Measurements from ENCODE around the gene ACVR1.

Gene ACVR1

GRCh38 chr2:157699009-157699408 is 177.1 kb downstream of the ACVR1 start:
- ATAC-seq = no peak
- TF ChIP-seq BACH2 (CRISPR knock-in tag; IDR thresholded peaks at IDR 0.05; ENCODE audit: borderline replicate concordance) = no peak
- TF ChIP-seq TSHZ2 (CRISPR knock-in tag; IDR thresholded peaks at IDR 0.05) = no peak
- TF ChIP-seq OSR1 (CRISPR knock-in tag; IDR thresholded peaks at IDR 0.05) = no peak
- TF ChIP-seq ZFP30 (CRISPR knock-in tag; IDR thresholded peaks at IDR 0.05) = no peak
- TF ChIP-seq RARB (CRISPR knock-in tag; IDR thresholded peaks at IDR 0.05) = no peak
- TF ChIP-seq TOX (CRISPR knock-in tag; IDR thresholded peaks at IDR 0.05; ENCODE audit: borderline replicate concordance) = no peak
- TF ChIP-seq PATZ1 (CRISPR knock-in tag; IDR thresholded peaks at IDR 0.05; ENCODE audit: borderline replicate concordance) = no peak
- no peak for TF ChIP-seq CSRNP3 (CRISPR knock-in tag; IDR thresholded peaks at IDR 0.05)
- no peak for TF ChIP-seq CREB5 (CRISPR knock-in tag; IDR thresholded peaks at IDR 0.05; ENCODE audit: low read depth)
- TF ChIP-seq ZNF565 (CRISPR knock-in tag; conservative IDR thresholded peaks at IDR 0.05; ENCODE audit: low read depth) = no peak
- no peak for TF ChIP-seq SNAI2 (CRISPR knock-in tag; IDR thresholded peaks at IDR 0.05)
- TF ChIP-seq ZNF8 (CRISPR knock-in tag; IDR thresholded peaks at IDR 0.05) = no peak
- no peak for TF ChIP-seq CSDC2 (CRISPR knock-in tag; IDR thresholded peaks at IDR 0.05)
- no peak for TF ChIP-seq PPARA (CRISPR knock-in tag; IDR thresholded peaks at IDR 0.05; ENCODE audit: borderline replicate concordance)
- no peak for TF ChIP-seq ZFP3 (CRISPR knock-in tag; IDR thresholded peaks at IDR 0.05)
- TF ChIP-seq ZNF70 (CRISPR knock-in tag; IDR thresholded peaks at IDR 0.05) = no peak
- TF ChIP-seq TCF4 (CRISPR knock-in tag; IDR thresholded peaks at IDR 0.05; ENCODE audit: borderline replicate concordance) = no peak
- TF ChIP-seq POU6F1 (CRISPR knock-in tag; IDR thresholded peaks at IDR 0.05; ENCODE audit: borderline replicate concordance, low read depth) = no peak
- TF ChIP-seq GLIS3 (CRISPR knock-in tag; IDR thresholded peaks at IDR 0.05) = no peak
- TF ChIP-seq ZC3H10 (CRISPR knock-in tag; IDR thresholded peaks at IDR 0.05) = no peak

GRCh38 chr2:157698430-157698829 is 177.7 kb downstream of the ACVR1 start:
- no peak for TF ChIP-seq SNAI2 (CRISPR knock-in tag; IDR thresholded peaks at IDR 0.05)
- no peak for TF ChIP-seq BACH2 (CRISPR knock-in tag; IDR thresholded peaks at IDR 0.05; ENCODE audit: borderline replicate concordance)
- no peak for TF ChIP-seq POU6F1 (CRISPR knock-in tag; IDR thresholded peaks at IDR 0.05; ENCODE audit: borderline replicate concordance, low read depth)
- no peak for ATAC-seq

- TF ChIP-seq ISL1 (CRISPR knock-in tag; IDR thresholded peaks at IDR 0.05) = no peak
- TF ChIP-seq ZNF70 (CRISPR knock-in tag; IDR thresholded peaks at IDR 0.05) = no peak
- TF ChIP-seq ARNTL (CRISPR knock-in tag; IDR thresholded peaks at IDR 0.05; ENCODE audit: borderline replicate concordance, low read depth) = no peak
- TF ChIP-seq POU6F1 (CRISPR knock-in tag; IDR thresholded peaks at IDR 0.05; ENCODE audit: borderline replicate concordance, low read depth) = no peak
- TF ChIP-seq PPARA (CRISPR knock-in tag; IDR thresholded peaks at IDR 0.05; ENCODE audit: borderline replicate concordance) = no peak
- TF ChIP-seq CSDC2 (CRISPR knock-in tag; IDR thresholded peaks at IDR 0.05) = no peak
- TF ChIP-seq ZNF8 (CRISPR knock-in tag; IDR thresholded peaks at IDR 0.05) = no peak
- TF ChIP-seq ZC3H10 (CRISPR knock-in tag; IDR thresholded peaks at IDR 0.05) = no peak
- no peak for TF ChIP-seq TCF4 (CRISPR knock-in tag; IDR thresholded peaks at IDR 0.05; ENCODE audit: borderline replicate concordance)
- no peak for TF ChIP-seq OSR1 (CRISPR knock-in tag; IDR thresholded peaks at IDR 0.05)
- no peak for TF ChIP-seq ZFP30 (CRISPR knock-in tag; IDR thresholded peaks at IDR 0.05)
- TF ChIP-seq ZFP3 (CRISPR knock-in tag; IDR thresholded peaks at IDR 0.05) = no peak
- TF ChIP-seq RARB (CRISPR knock-in tag; IDR thresholded peaks at IDR 0.05) = no peak
- TF ChIP-seq ESRRG (CRISPR knock-in tag; IDR thresholded peaks at IDR 0.05) = no peak
- no peak for TF ChIP-seq CREB5 (CRISPR knock-in tag; IDR thresholded peaks at IDR 0.05; ENCODE audit: low read depth)
- no peak for TF ChIP-seq SNAI2 (CRISPR knock-in tag; IDR thresholded peaks at IDR 0.05)
- ATAC-seq = no peak
Observed at GRCh38 chr2:157696036-157696435, 180.1 kb downstream of the ACVR1 start.

Data from SK-N-SH treated with all-trans-retinoic acid at 6 μM for 48 hours (cell line).